RWPE2 (cell line): ENCODE measurements around the gene RPTOR.

ENCODE experiments used
- ATAC-seq: fragments of 200-7000 bp; cut with Tn5 transposase; 3 replicates; pipeline ENCODE4 v1.9.1; 2021; ENCODE audit warnings: low read depth
- DNase-seq: peaks from one replicate; pipeline ENCODE4 v3.0.0-alpha.2; 2020; ENCODE audit warnings: low spot score
- H3K27ac ChIP-seq: fragments of 450-650 bp; 2 replicates; pipeline ENCODE4 v1.5.1; 2017; ENCODE audit warnings: mild to moderate bottlenecking; ENCODE audit not compliant: poor library complexity, severe bottlenecking
- H3K27me3 ChIP-seq: fragments of 250-450 bp; sonication (Bioruptor Pico); 2 replicates; pipeline ENCODE4 v1.5.1; 2021; ENCODE audit warnings: mild to moderate bottlenecking, moderate library complexity; ENCODE audit not compliant: insufficient read depth, poor library complexity, severe bottlenecking
- H3K36me3 ChIP-seq: fragments of 250-450 bp; sonication (Bioruptor Pico); 2 replicates; pipeline ENCODE4 v1.5.1; 2020; ENCODE audit warnings: low read depth, mild to moderate bottlenecking, moderate library complexity
- H3K4me1 ChIP-seq: fragments of 250-450 bp; sonication (Bioruptor Pico); 2 replicates; pipeline ENCODE4 v1.5.1; 2021; ENCODE audit warnings: mild to moderate bottlenecking, moderate library complexity; ENCODE audit not compliant: insufficient read depth, poor library complexity, severe bottlenecking
- H3K4me3 ChIP-seq: fragments of 250-450 bp; sonication (Bioruptor Pico); 2 replicates; pipeline ENCODE4 v1.5.1; 2021; ENCODE audit warnings: mild to moderate bottlenecking, moderate library complexity; ENCODE audit not compliant: severe bottlenecking
- H3K9me3 ChIP-seq: fragments of 250-450 bp; sonication (Bioruptor Pico); 2 replicates; pipeline ENCODE4 v1.5.1; 2021; ENCODE audit warnings: mild to moderate bottlenecking, moderate library complexity; ENCODE audit not compliant: severe bottlenecking
- TF ChIP-seq, protein P1 (sequence below): fragments of 450-650 bp; IDR thresholded peaks from one replicate; pipeline ENCODE4 v1.5.1; 2017; ENCODE audit warnings: mild to moderate bottlenecking, moderate library complexity; ENCODE audit not compliant: poor library complexity, severe bottlenecking

Gene RPTOR

DNA sequence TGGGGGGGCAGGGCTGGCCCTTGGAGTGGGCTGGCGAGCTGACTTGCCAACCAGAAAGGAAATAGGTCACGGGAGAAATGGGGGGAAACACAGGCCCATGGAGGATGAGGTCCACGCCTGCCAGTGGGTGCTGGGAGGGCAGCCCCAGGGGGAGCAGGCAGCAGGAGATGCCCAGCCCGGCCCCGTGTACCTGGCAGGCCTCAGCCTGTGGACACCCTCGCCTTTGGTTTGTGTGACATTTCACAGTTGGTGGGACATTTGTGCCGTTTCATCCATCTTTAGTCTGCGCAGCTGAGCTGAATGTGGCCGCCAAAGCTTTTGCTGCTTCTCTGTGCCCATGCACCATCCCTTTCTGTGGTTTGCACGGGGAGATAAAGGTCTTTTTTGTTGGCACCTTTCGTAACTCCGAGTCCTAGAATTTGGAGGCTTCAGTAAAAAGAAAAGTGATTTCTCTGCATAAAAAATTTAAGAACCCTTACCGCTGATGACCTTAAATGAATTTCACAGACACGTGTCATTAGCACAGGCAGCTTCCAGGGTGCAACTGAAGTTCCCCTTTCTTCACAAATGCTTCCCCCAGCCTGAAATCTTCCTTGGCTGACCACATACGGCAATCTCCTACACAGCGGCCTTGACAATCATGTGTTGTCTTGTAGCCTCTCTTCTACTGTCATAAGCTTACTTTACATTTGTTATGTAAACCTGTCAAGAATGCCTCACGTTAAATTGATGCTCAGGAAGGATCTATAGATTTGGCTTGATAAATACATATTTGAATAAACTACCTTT is 193.6 kb downstream of the RPTOR start:
- no peaks in the 10 kb centered on the region for H3K27me3 ChIP-seq
- peaks cover 16% of the 10 kb centered on the region for H3K36me3 ChIP-seq
- H3K4me3 ChIP-seq = no peak overlapping the region
- H3K9me3 ChIP-seq = no peaks in the 10 kb centered on the region
- ATAC-seq (no peak), DNase-seq (no peak)
- no peaks in the 10 kb centered on the region for H3K4me1 ChIP-seq
- H3K27ac ChIP-seq = no peak overlapping the region
- TF ChIP-seq, protein P1, sequence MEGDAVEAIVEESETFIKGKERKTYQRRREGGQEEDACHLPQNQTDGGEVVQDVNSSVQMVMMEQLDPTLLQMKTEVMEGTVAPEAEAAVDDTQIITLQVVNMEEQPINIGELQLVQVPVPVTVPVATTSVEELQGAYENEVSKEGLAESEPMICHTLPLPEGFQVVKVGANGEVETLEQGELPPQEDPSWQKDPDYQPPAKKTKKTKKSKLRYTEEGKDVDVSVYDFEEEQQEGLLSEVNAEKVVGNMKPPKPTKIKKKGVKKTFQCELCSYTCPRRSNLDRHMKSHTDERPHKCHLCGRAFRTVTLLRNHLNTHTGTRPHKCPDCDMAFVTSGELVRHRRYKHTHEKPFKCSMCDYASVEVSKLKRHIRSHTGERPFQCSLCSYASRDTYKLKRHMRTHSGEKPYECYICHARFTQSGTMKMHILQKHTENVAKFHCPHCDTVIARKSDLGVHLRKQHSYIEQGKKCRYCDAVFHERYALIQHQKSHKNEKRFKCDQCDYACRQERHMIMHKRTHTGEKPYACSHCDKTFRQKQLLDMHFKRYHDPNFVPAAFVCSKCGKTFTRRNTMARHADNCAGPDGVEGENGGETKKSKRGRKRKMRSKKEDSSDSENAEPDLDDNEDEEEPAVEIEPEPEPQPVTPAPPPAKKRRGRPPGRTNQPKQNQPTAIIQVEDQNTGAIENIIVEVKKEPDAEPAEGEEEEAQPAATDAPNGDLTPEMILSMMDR = no peak

DNA sequence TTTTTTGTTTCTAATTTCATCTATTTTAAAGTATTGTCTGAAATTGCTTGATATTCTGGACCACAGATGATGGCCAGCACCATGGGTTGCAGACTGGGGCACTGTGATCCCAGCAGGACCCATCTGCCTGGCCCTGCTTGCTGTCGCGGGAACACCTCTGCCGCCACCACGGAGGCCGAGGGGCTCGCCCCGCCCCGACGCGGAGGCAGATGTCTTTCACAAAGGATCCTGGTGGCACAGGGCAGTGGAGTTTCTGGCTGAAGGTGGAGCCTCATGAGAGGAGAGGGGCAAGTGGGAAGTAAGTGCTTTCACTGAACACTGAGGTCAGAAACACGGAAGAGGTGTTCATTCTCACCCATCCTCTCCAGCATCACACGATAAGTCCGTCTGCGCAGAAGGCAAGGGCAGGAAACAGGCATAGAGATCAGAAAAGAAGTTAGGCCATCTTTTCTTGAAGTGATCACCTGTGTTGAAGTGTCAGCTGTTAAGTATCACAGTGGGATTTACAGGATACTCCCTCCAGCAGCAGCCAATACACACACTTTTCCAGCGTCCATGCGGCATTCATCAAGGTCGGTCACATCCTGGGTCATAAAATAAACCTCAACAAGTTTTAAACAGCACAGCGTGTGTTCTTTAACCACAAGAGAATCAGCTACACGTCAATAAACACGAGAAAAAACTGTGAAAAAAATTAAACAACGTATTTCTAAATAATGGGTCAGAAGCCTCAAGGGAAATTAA is 194.5 kb downstream of the RPTOR start:
- DNase-seq = no peak
- H3K27ac ChIP-seq = no peak overlapping the region
- H3K4me3 ChIP-seq = no peak overlapping the region
- no peaks in the 10 kb centered on the region for H3K27me3 ChIP-seq
- ATAC-seq = no peak
- H3K36me3 ChIP-seq = peaks cover 16% of the 10 kb centered on the region
- H3K9me3 ChIP-seq = no peaks in the 10 kb centered on the region
- TF ChIP-seq, protein P1 = no peak
- H3K4me1 ChIP-seq = no peaks in the 10 kb centered on the region

DNA sequence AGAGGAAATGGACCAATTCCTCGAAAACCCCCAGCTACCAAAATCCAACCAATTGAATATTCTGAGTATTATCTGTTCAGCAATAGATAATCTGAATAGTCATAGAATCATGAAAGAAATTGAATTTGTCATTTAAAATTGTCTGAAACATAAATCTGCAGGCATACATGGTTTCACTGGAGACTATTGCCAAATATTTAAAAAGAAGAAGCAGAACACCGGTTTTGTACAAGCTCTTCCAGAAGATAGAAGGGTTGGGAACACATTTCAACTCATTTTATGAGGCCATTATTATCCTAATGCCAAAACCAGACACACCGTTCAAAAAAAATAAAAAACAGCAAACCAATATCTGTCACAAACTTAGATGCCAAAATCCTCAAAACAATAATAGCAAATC is 195.5 kb downstream of the RPTOR start:
- H3K36me3 ChIP-seq = peaks cover 16% of the 10 kb centered on the region
- no peak for ATAC-seq
- H3K4me3 ChIP-seq = no peak overlapping the region

DNA sequence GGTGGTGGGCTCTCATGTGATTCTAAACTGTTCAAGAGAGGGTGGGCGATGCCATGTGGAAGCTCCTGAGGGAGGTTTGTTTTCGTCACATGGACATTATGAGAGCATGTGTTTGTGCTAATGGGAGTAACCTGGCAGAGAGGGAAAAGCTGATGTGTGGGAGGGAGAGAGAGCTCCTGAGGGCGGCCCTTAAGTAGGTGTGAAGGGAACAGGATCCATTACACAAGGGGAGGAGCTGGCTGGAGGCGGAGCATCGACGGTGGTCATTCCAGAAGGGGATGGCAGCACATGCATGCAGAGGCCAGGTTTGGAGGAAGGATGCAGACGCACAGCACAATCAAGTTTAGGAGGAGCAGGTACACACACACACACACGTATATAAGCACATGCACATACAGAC is 197.5 kb downstream of the RPTOR start:
- H3K9me3 ChIP-seq = no peaks in the 10 kb centered on the region
- TF ChIP-seq, protein P1 = no peak
- peaks cover 16% of the 10 kb centered on the region for H3K36me3 ChIP-seq
- H3K27ac ChIP-seq = no peak overlapping the region
- H3K4me3 ChIP-seq = no peak overlapping the region
- no peaks in the 10 kb centered on the region for H3K27me3 ChIP-seq
- no peaks in the 10 kb centered on the region for H3K4me1 ChIP-seq
- DNase-seq (no peak), ATAC-seq (no peak)

More for the DNA sequence above, 195.5 kb downstream of the RPTOR start:
- TF ChIP-seq, protein P1 = no peak
- H3K9me3 ChIP-seq = no peaks in the 10 kb centered on the region
- no peaks in the 10 kb centered on the region for H3K27me3 ChIP-seq
- no peaks in the 10 kb centered on the region for H3K4me1 ChIP-seq
- no peak overlapping the region for H3K27ac ChIP-seq
- DNase-seq = no peak
